ENCODE measurements around the gene MRPS25.

GRCh38 chr3:15060029-15060428 lies 5.1 kb downstream of the MRPS25 start:
- TF ChIP-seq CTCF (IDR thresholded peaks at IDR 0.05; ENCODE audit: low read depth, low read length) (no peak), POLR2A (IDR thresholded peaks at IDR 0.05; ENCODE audit: extremely low read depth, insufficient read length) (no peak)

Data from NB4 (cell line).